Neural progenitor cell (in vitro differentiated cells): ENCODE measurements around the gene TRABD2B. TPM values are rescaled to one million over a fixed set of nuclear protein-coding genes. Genes with fewer than 3 reads are reported as not detected.

Experiments used
- DNase-seq: peaks from one replicate; pipeline ENCODE4 v3.0.0-alpha.2; 2016; ENCODE audit warnings: low spot score
- H2AFZ ChIP-seq: fragments of 200-600 bp; sonication (generic); replicated peaks from 2 replicates; pipeline ENCODE4 v1.6.1; 2016; ENCODE audit warnings: antibody characterized with exemption
- H3F3A ChIP-seq: fragments of 200-600 bp; sonication (generic); 2 replicates; pipeline ENCODE4 v1.6.1; 2016; ENCODE audit warnings: antibody characterized with exemption, low read depth
- H3K27ac ChIP-seq: fragments of 200-600 bp; sonication (generic); 2 replicates; pipeline ENCODE4 v1.5.1; 2016; ENCODE audit warnings: mild to moderate bottlenecking
- H3K27me3 ChIP-seq: fragments of 200-600 bp; sonication (generic); 2 replicates; pipeline ENCODE4 v1.6.1; 2016; ENCODE audit warnings: mild to moderate bottlenecking, moderate library complexity
- H3K36me3 ChIP-seq: fragments of 200-600 bp; sonication (generic); 2 replicates; pipeline ENCODE4 v1.5.1; 2016
- H3K4me1 ChIP-seq: fragments of 200-600 bp; sonication (generic); 2 replicates; pipeline ENCODE4 v1.6.1; 2016; ENCODE audit warnings: mixed run types
- H3K4me2 ChIP-seq: fragments of 200-600 bp; sonication (generic); 2 replicates; pipeline ENCODE4 v1.6.1; 2016
- H3K4me3 ChIP-seq: fragments of 200-600 bp; sonication (generic); 2 replicates; pipeline ENCODE4 v1.5.1; 2016
- H3K79me2 ChIP-seq: fragments of 200-600 bp; sonication (generic); 2 replicates; pipeline ENCODE4 v1.6.1; 2016; ENCODE audit warnings: low read depth
- H3K9ac ChIP-seq: fragments of 200-600 bp; sonication (generic); 2 replicates; pipeline ENCODE4 v1.6.1; 2016
- H3K9me3 ChIP-seq: fragments of 200-600 bp; sonication (generic); 2 replicates; pipeline ENCODE4 v1.5.1; 2016; ENCODE audit warnings: low read depth
- H4K20me1 ChIP-seq: fragments of 200-600 bp; sonication (generic); 2 replicates; pipeline ENCODE4 v1.6.1; 2016; ENCODE audit warnings: low read depth
- H3K27ac Mint-ChIP-seq: 3 replicates; pipeline ENCODE4 v1.8.0; 2021; ENCODE audit warnings: mixed read lengths
- H3K27me3 Mint-ChIP-seq: 2 replicates; pipeline ENCODE4 v1.8.0; 2022; ENCODE audit warnings: low read depth, mild to moderate bottlenecking, inconsistent platforms, moderate library complexity, mixed read lengths; ENCODE audit not compliant: insufficient read depth
- H3K36me3 Mint-ChIP-seq: 3 replicates; pipeline ENCODE4 v1.8.0; 2021; ENCODE audit warnings: mixed read lengths
- H3K4me1 Mint-ChIP-seq: 3 replicates; pipeline ENCODE4 v1.8.0; 2021; ENCODE audit warnings: mixed read lengths
- H3K4me3 Mint-ChIP-seq: 3 replicates; pipeline ENCODE4 v1.8.0; 2021; ENCODE audit warnings: mild to moderate bottlenecking, moderate library complexity, mixed read lengths
- H3K9me3 Mint-ChIP-seq: 3 replicates; pipeline ENCODE4 v1.8.0; 2020; ENCODE audit warnings: mixed read lengths
- EZH2 ChIP-seq: fragments of 200-600 bp; sonication (generic); IDR thresholded peaks from 2 replicates; pipeline ENCODE4 v1.6.1; 2017; ENCODE audit warnings: antibody characterized with exemption, mild to moderate bottlenecking, moderate library complexity
- EZH2phosphoT487 ChIP-seq: fragments of 200-600 bp; sonication (generic); IDR thresholded peaks from 2 replicates; pipeline ENCODE4 v1.6.1; 2017; ENCODE audit warnings: antibody characterized with exemption
- total RNA-seq: library from RNA; depleted of rRNA; stranded (reverse); fragments of >200 nt; gene quantifications from 2 replicates; pipeline ENCODE4 v1.2.3, GENCODE V29; 2015; ENCODE audit warnings: low replicate concordance
- TF ChIP-seq, protein P1 (sequence below): fragments of 200-600 bp; sonication (generic); IDR thresholded peaks from 2 replicates; pipeline ENCODE4 v1.5.1; 2017; ENCODE audit warnings: antibody characterized with exemption, mild to moderate bottlenecking

TRABD2B gene
- total RNA-seq, 1 donor from 2014 or later, result 0.09 TPM

DNA sequence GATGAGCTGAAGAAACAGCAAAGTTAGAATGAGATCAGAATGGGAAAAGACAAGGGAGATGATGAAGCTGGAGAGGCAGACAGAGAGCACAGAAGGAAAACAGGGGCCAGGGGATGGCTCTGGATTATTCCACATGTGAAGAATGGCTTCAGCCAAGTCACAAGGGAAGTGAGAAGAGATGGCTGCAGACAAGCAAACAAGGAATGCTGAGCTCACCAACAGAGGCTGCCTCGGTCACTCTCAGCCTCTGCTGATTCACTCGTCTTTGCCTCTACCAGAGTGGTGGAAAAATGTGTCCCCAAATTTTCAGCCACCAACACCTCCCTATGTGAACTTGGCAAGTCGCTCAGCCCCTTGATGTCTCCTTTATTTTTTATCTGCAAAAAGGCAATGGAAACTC is 46.7 kb downstream of the TRABD2B start:
- no peak overlapping the region for H3K4me2 ChIP-seq
- no peaks in the 10 kb centered on the region for H3K27me3 ChIP-seq
- no peaks in the 10 kb centered on the region for H3K9me3 ChIP-seq
- no peak overlapping the region for H3K4me3 ChIP-seq
- H3K4me1 ChIP-seq, result no peaks in the 10 kb centered on the region
- Mint-ChIP-seq H3K36me3 (peaks cover 2% of the 10 kb centered on the region), H3K27ac (no peak overlapping the region), H3K4me1 (peaks cover 21% of the 10 kb centered on the region), H3K4me3 (no peak overlapping the region), H3K27me3 (peaks cover 3% of the 10 kb centered on the region), H3K9me3 (no peaks in the 10 kb centered on the region)
- H3K27ac ChIP-seq, result no peak overlapping the region
- H3K9ac ChIP-seq, result no peak overlapping the region
- no peaks in the 10 kb centered on the region for H3K36me3 ChIP-seq
- TF ChIP-seq, protein P1, sequence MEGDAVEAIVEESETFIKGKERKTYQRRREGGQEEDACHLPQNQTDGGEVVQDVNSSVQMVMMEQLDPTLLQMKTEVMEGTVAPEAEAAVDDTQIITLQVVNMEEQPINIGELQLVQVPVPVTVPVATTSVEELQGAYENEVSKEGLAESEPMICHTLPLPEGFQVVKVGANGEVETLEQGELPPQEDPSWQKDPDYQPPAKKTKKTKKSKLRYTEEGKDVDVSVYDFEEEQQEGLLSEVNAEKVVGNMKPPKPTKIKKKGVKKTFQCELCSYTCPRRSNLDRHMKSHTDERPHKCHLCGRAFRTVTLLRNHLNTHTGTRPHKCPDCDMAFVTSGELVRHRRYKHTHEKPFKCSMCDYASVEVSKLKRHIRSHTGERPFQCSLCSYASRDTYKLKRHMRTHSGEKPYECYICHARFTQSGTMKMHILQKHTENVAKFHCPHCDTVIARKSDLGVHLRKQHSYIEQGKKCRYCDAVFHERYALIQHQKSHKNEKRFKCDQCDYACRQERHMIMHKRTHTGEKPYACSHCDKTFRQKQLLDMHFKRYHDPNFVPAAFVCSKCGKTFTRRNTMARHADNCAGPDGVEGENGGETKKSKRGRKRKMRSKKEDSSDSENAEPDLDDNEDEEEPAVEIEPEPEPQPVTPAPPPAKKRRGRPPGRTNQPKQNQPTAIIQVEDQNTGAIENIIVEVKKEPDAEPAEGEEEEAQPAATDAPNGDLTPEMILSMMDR, result no peak
- TF ChIP-seq EZH2 (no peak), EZH2phosphoT487 (no peak)
- no peaks in the 10 kb centered on the region for H3K79me2 ChIP-seq
- no peak overlapping the region for H2AFZ ChIP-seq
- H3F3A ChIP-seq, result no peaks in the 10 kb centered on the region
- DNase-seq, result no peak
- no peaks in the 10 kb centered on the region for H4K20me1 ChIP-seq

DNA sequence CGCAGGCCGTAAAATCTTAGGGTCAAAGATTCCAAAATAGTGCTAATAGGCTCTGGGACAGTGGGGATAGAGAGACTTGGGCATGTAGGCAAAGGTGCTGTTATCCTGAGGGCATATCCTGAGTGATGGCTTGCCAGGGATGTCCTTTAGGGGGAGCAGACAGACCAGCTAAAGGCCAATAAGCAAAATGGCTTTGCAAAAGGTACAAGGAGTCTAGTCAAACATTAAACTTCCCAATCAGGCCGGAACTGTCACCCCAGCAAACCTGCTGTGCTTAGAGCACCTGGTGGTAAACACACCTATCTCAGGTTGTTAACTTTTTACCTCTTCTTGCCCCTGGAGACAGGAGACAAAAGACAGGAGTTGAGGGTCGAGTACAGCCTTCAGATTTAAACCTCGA is 49.1 kb downstream of the TRABD2B start:
- H4K20me1 ChIP-seq, result no peaks in the 10 kb centered on the region
- H3K4me1 ChIP-seq, result no peaks in the 10 kb centered on the region
- H3K4me2 ChIP-seq, result no peak overlapping the region
- peak; percentile 41 for DNase-seq
- no peak overlapping the region for H3K9ac ChIP-seq
- peaks cover 8% of the 10 kb centered on the region for H3K4me1 Mint-ChIP-seq
- no peak overlapping the region for H2AFZ ChIP-seq
- no peak overlapping the region for H3K27ac ChIP-seq
- H3K4me3 Mint-ChIP-seq, result no peak overlapping the region
- H3K9me3 Mint-ChIP-seq, result no peaks in the 10 kb centered on the region
- no peak overlapping the region for H3K27ac Mint-ChIP-seq
- TF ChIP-seq, protein P1, result peak; percentile 55
- TF ChIP-seq EZH2, result no peak
- H3K36me3 ChIP-seq, result no peaks in the 10 kb centered on the region
- H3K79me2 ChIP-seq, result no peaks in the 10 kb centered on the region
- no peak overlapping the region for H3K4me3 ChIP-seq
- H3F3A ChIP-seq, result no peaks in the 10 kb centered on the region
- H3K27me3 Mint-ChIP-seq, result no peaks in the 10 kb centered on the region
- H3K27me3 ChIP-seq, result no peaks in the 10 kb centered on the region
- H3K9me3 ChIP-seq, result no peaks in the 10 kb centered on the region
- H3K36me3 Mint-ChIP-seq, result no peaks in the 10 kb centered on the region

DNA sequence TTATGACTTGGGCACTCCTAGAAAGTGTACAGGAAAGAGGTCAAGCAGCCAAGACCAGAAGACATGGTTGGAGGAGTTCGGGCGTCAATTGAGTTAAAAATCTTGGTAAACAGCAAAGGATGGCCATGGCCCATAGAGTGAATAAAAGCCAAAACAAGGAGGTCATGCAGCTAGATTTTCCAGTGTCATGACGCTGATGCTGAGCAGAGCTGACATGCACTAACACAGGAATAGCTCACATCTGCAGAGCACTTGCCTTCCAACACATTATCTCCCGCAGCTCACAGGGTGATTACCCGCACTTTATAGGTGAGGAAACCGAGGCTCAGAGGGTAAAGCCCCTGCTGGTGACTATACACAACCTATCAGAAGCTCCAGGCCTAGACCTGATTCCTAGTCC is 49.7 kb downstream of the TRABD2B start:
- no peak for DNase-seq
- Mint-ChIP-seq H3K36me3 (no peaks in the 10 kb centered on the region), H3K4me3 (no peak overlapping the region), H3K9me3 (no peaks in the 10 kb centered on the region), H3K27me3 (no peaks in the 10 kb centered on the region), H3K27ac (no peak overlapping the region), H3K4me1 (peaks cover 8% of the 10 kb centered on the region)
- H2AFZ ChIP-seq, result no peak overlapping the region
- no peak overlapping the region for H3K4me3 ChIP-seq
- H3K36me3 ChIP-seq, result no peaks in the 10 kb centered on the region
- TF ChIP-seq EZH2 (no peak), EZH2phosphoT487 (no peak)
- TF ChIP-seq, protein P1, result no peak
- H3K9ac ChIP-seq, result no peak overlapping the region
- H3K9me3 ChIP-seq, result no peaks in the 10 kb centered on the region
- H4K20me1 ChIP-seq, result no peaks in the 10 kb centered on the region
- H3K79me2 ChIP-seq, result no peaks in the 10 kb centered on the region
- H3K4me2 ChIP-seq, result no peak overlapping the region
- no peaks in the 10 kb centered on the region for H3K27me3 ChIP-seq
- no peaks in the 10 kb centered on the region for H3F3A ChIP-seq
- H3K27ac ChIP-seq, result no peak overlapping the region
- no peaks in the 10 kb centered on the region for H3K4me1 ChIP-seq
